Left lobe of liver (tissue), 2 donors: Measurements from ENCODE around the gene LCT. TPM values are rescaled to one million over a fixed set of nuclear protein-coding genes. Genes with fewer than 3 reads are reported as not detected.
"Not testable (repeated sequence)": the region's sequence is repeated elsewhere in the genome, so short reads cannot be mapped to it uniquely, and the experiment has no call there.

Source experiments
- ATAC-seq: fragments of 200-7000 bp; cut with Tn5 transposase; one replicate; pipeline ENCODE4 v1.9.1; 2020; ENCODE audit warnings: mild to moderate bottlenecking, moderate library complexity
- DNase-seq: peaks from one replicate; pipeline ENCODE4 v3.0.0-alpha.2; 2020; ENCODE audit warnings: low spot score
- total RNA-seq: library from RNA; stranded (reverse); gene quantifications from one replicate; pipeline ENCODE4 v1.2.1, GENCODE V29; 2021
- donor health status: DM: no; HTN: no; CAD: no; lungs with moderate emphysema.
- donor health status: DM: no; HTN: yes; CAD: no.

LCT gene
- not detected for total RNA-seq

- ATAC-seq (no peak), DNase-seq (peak; percentile 29)
Observed at GRCh38 chr2:135836596-135837270, at the start of gene LCT. TSS of gene LCT (minus strand) at chr2:135837184. CDS start at chr2:135837169, 15 bp downstream.

- ATAC-seq (no peak), DNase-seq (no peak)
Observed at GRCh38 chr2:135885709-135886108, 48.7 kb upstream of the LCT start.

DNA sequence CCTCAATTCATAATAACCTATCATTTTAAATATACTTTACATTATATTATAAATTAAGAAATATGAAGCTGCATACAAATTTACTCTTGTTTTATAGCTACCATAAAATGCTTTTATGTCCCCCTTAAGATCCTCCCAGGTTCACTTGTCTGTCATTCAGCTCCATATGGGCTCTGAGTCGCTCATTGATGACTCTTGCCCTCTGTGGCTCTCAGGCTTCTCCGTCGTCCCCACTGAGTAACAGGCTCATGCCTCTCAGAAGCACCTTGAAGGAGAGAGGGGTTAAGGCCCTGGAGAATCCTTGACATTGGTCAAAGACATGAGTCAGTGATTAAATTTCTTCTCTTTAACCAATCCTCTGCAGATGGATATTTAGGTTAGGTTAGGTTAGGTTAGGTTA lies 45.4 kb upstream of the LCT start:
- no peak for ATAC-seq

GRCh38 chr2:135876770-135877169 lies 39.8 kb upstream of the LCT start:
- peak; percentile 1 for ATAC-seq
- not testable (repeated sequence) for DNase-seq

More for the DNA sequence above, 45.4 kb upstream of the LCT start:
- no peak for DNase-seq

DNA sequence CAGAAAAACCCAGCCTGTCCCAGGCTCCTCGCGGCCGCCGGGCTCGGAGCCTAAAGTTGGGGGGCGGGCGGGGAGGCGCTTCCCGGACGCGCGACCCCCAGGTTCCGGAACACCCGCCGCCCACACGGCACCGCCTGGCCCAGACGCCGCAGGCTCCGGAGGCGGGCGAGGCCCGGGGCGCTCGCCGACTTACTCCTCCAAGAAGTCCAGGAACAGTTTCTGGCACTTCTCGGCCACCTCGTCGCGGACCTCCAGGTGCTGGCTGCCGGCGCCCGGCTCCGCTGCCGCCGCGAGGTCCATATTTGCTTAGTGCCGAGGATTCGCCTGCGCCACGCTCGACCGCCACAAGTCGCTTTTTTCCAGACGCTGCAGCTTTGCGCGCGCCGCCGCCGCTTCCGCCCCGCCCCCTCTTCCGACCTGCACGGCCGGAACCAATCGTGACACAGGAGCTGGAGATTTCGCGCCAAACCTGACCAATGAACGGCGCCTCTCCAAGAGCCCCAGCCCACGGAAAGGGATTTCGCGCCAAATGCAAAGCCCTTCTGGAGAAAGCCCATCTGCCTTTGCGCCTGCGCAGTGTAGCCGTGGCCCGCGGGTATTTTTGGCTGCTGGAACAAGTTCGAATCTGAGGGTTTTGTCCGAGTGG lies 39.2 kb upstream of the LCT start, which contains the start of gene MCM6:
MCM6 (minus strand) TSS at position 378 of the 646 bp plus-strand sequence; CDS start at position 300, 78 bp downstream.
- peak; percentile 98 for DNase-seq
- peak; percentile 98 for ATAC-seq

- ATAC-seq (peak; percentile 65), DNase-seq (peak; percentile 50)
Observed at GRCh38 chr2:135875491-135876065, 38.6 kb upstream of the LCT start.

GRCh38 chr2:135874777-135875365 lies 37.9 kb upstream of the LCT start:
- DNase-seq (no peak), ATAC-seq (no peak)

GRCh38 chr2:135870571-135870970 lies 33.6 kb upstream of the LCT start:
- DNase-seq = no peak
- no peak for ATAC-seq

- ATAC-seq = no peak
- DNase-seq = no peak
Observed at GRCh38 chr2:135863233-135863632, 26.2 kb upstream of the LCT start.

DNA sequence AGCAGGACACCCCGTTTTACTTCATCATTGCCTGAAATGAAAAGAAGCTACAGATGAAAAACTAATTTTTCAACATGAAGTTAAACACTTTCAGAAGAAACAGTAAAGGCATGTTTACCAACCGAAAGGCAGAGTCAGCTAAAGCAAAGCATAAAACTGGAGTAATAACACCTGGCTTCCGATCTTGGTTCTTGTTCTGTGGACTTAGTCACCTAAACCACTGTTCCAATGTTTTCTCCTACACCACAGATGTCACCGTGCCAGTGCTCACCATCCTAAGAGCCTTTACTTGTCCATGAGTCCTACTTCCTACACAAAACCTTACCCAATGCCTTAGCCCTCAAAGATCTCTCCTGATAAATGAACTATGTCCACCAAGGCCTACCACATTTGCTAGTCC lies 25.7 kb upstream of the LCT start:
- no peak for DNase-seq
- ATAC-seq = no peak

GRCh38 chr2:135853401-135853800 lies 16.4 kb upstream of the LCT start:
- no peak for ATAC-seq
- no peak for DNase-seq

GRCh38 chr2:135851858-135852257 lies 14.9 kb upstream of the LCT start:
- no peak for DNase-seq

DNA sequence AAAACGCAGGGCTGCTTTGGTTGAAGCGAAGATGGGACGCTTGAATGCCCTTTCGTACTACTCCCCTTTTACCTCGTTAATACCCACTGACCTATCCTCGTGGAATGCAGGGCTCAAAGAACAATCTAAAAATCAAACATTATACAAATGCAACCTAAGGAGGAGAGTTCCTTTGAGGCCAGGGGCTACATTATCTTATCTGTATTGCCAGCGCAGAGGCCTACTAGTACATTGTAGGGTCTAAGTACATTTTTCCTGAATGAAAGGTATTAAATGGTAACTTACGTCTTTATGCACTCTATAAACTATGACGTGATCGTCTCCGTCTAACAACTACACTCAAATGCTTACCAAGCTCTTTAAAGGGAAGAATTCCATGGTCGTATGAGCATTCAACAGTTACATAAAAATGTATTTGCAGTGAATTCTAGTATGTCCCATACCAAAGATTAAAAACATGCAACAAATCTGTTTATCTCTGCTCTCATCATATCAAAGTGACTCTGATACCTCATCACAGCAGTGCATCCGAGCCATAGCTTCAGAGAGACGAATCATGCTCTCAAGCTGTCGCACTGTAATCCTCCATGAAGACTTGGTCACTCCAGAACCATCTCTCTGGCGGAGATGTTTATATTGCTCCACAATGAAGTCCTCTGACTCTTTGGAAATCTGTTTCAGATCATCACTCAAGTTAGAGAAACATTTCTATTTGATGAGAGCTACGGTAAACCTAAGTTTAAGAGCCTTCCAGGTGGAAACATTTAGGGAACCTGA lies 14.1 kb upstream of the LCT start:
- no peak for ATAC-seq
- DNase-seq = no peak

More at GRCh38 chr2:135851858-135852257, 14.9 kb upstream of the LCT start:
- ATAC-seq = no peak

DNA sequence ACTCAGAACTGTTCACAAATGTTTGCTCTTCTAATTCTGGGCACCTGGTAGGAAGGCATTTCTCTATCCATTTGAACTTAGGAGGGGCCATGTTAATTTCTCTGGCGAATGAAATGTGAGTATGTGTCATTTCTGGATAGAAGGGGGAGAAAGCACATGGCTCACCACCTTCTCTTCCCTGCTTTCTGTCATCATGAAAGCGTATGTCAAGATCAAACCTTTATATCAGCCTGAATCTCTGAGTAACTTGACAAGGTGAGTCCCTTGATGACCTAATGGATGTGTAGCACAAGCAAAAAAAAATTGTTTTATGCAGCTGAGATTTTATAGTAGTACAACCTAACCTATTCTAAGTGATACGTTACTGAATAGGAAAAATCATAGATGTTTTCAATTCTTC lies 12.1 kb upstream of the LCT start:
- DNase-seq (no peak), ATAC-seq (no peak)

DNA sequence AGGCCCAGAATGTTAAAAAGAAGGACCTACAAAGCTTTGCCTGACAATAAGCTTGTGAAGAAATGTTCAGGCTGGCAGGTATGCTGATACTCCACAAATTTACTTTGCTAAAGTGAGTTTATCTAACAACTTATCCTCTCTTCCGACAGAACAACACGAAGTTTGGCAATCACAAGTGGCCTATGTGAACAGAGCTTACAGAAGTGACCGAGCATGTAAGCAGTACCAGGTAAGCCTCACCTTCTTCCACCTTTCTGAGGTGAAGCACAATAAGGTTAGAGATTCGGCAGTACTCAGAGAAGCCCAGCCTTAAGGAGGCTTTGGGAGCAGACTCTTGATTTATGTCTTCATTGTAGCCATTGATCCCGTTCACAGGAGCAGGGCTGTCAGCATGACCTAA lies 9.0 kb upstream of the LCT start:
- ATAC-seq (no peak), DNase-seq (no peak)

DNA sequence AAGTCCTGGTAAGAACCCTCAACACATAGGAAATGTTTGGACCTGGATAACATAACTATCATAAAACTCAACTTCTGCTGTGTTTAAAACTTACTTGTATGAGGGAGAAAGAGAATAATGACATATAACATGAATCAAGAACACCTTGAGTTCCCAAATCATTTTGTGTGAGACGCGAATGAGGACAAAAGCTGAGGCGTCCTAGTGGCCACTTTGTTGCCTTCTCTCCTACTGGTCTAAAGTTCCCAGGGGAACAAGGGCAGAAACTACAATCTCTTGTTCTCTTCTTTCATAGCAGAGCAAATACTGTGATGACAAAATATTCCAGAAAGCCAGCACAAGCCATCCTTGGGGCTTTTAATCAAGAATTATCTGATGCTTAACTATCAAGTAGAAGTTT lies 8.3 kb upstream of the LCT start:
- ATAC-seq (no peak), DNase-seq (no peak)

GRCh38 chr2:135844301-135844895 lies 7.4 kb upstream of the LCT start:
- DNase-seq (no peak), ATAC-seq (no peak)

GRCh38 chr2:135843671-135844070 lies 6.7 kb upstream of the LCT start:
- DNase-seq = peak; percentile 7
- ATAC-seq = no peak

- ATAC-seq (peak; percentile 23), DNase-seq (peak; percentile 11)
Observed at GRCh38 chr2:135840601-135841000, 3.6 kb upstream of the LCT start.

DNA sequence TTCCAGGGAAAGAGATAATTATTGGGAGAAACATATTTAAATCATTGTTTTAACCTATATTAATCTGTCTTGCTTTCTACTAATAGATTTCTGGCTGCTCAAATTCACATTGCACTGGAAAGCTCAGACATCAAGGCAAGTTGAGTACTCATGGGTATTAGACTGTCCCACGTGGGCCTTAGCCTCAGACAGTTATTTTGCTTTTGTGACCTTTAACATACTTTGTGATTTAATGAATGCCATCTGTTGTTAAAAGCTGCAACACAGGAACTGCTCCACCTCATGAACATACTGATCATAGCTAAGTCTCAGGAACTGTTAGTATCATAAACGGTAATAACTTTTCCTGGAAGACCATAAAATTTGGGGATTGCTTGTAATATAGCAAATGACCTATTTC lies 2.7 kb upstream of the LCT start:
- ATAC-seq = no peak
- no peak for DNase-seq

GRCh38 chr2:135838502-135838901 lies 1.5 kb upstream of the LCT start:
- DNase-seq (no peak), ATAC-seq (no peak)
